GM19455 (cell line): Measurements from ENCODE around the gene NKX1-2.
"Not testable (repeated sequence)": the region's sequence is repeated elsewhere in the genome, so short reads cannot be mapped to it uniquely, and the experiment has no call there.

Source experiments
- ATAC-seq: cut with Tn5 transposase; IDR thresholded peaks from one replicate; pipeline ENCODE4 v1.9.1; 2021; ENCODE audit not compliant: unreplicated experiment

The NKX1-2 gene

DNA sequence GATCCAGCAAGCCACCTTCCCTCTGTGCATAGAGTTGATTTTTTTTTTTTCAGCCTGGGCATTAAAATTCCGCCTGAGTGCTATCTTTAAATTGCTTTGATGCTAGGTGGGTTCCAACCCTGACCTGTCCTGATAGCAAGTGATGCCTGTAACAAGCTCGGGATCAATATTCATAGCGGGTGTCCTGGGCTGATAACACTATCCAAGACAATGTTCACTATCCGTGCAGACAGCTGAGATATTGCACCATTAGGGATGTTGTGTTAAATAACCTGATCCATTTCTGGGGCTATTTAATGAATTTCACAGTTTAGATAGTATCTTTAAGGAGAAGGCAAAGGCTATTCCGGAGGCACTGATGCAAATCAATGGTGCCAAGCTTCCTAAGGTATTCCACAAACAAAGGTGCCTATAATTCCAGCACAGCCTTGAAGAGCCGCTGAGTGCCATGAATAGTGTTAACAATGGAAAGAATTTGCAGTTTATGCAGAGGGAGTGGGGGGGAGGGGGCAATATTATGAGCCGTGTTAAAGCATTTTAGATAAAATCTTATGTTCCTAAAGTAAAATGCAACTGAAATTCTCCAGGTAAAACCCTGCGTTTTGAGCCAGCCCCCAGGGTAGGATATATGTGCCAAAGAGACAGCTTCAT is 4.2 kb upstream of the NKX1-2 start:
- ATAC-seq, result no peak

DNA sequence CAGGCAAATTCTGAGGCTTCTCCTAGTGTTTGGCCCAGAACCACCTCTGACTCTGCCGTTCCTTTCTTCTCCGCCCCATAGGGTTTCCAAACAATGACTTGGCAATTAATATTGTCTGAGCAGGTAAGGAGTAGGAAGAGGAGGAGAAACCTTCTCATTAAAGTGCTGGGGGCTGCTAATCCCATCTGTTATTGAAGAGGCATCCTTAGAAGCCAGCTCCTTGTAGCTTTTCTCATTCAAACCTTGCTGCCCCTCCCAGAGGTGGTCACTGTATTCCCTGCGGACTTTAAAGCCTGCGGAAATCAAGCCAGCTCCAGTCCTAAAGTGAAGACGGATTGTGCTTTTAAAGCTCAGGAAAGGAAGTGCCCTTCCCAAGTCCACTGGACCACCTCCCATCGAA is 1.4 kb upstream of the NKX1-2 start:
- no peak for ATAC-seq

DNA sequence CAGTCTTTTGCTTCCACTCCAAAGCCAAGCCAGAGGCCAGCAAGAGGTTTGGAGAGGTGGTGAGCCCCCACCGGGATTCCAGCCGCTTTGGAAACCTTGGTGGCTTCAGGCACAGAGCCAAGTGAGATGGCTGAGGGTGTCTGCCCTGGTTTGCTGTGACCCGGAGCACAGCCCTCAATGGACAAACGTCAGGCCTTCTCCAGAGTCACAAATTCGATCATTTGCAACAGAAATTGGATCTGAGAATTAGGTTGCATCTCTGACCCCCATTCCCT is 885 bp upstream of the NKX1-2 start:
- no peak for ATAC-seq

DNA sequence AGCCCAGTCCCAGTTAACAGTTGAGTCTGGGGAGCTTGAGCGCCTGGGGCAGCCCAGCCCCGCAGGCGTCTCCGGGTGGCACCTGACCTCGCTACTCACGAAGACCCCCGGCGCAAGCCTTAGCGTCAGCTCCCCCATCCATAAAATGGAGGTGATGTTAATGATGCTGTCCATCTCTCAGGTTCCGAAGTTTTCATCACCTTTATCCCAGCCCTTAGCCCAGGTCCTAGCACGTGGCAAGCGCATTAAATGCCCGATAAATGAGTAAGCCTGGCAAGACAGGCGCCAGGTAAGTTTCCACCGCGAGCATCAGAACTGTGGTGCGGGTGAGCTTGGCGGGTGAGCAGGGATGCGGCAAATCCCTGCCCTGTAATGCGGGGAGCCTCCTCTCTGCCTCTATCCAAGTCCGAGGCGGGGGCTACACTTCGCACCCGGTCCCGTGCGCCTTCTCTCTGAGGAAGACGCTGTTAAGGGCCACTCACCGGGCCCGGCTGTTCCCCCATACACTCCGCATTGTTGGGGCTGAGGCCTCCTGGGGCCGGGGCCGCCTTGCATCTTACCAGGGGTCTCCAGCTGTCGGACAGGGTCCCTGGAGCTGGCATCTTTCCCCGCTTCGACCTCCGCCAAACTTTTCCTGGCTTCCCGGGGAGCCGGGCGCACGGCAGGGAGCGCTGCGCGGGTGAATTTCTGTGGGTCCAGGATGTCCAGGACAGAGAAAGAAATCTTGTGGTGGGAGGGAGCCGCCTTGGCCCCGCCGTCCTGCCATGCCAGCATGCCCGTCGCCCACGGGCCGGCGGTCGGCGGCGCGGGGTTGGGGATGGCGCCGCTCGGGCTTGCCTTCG is 444 bp downstream of the NKX1-2 start:
- ATAC-seq, result no peak

DNA sequence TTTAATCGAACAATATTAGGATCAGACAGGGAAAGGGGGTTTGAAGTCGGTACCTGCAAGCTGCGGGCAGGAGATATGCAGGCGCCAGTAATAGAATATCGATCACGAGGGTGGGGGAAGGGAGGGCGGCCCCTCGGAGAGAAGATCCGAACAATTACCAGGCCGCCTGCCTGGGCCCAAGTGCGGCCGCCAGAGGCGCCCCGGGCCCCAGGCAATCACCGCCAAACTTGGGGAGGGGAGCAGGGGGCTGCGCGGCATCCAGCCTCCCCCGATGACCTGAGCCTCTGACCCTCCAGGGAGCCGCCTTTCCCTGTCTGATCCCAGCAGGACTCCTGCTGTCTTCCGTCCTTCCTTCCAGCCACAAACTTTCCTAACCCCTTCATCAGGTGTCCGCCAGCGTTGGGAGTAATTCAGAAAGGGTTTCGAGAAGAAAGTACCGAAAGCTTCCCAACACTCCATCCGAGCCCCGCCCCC is 1.1 kb downstream of the NKX1-2 start:
- ATAC-seq, result no peak

DNA sequence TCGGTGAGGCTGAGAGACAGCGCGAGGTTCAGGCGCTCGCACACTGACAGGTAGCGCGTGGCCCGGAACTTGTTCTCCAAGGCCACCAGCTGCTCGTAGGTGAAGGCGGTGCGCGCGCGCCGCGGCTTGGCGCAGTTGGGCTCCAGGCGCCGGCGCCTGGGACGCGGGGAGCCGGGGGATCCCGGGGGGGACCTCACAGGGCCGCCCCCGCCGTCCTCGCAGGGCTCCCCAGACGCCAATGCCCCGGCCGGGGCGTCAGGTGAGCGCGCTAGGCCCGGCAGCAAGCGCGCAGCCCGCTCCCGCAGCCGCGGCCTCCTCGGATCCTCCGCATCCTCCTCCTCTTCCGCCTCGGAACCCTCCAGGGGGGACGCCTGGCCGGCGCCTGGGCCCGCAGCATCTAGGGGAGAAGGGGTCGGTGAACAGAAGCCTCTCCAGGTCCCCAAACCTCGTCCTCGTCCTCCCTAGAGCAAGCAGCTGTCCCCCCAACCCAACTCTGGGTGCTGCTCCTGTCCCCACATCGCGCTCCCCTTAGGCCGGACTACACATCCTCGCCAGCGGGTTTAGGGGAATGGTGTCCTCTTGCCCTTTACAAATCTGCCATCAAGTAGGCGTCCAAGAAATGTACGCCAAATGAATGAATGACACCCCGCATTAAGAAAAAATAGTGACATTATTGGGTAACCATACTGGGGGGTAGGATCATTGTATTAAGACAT is 1.9 kb downstream of the NKX1-2 start:
- ATAC-seq, result no peak

DNA sequence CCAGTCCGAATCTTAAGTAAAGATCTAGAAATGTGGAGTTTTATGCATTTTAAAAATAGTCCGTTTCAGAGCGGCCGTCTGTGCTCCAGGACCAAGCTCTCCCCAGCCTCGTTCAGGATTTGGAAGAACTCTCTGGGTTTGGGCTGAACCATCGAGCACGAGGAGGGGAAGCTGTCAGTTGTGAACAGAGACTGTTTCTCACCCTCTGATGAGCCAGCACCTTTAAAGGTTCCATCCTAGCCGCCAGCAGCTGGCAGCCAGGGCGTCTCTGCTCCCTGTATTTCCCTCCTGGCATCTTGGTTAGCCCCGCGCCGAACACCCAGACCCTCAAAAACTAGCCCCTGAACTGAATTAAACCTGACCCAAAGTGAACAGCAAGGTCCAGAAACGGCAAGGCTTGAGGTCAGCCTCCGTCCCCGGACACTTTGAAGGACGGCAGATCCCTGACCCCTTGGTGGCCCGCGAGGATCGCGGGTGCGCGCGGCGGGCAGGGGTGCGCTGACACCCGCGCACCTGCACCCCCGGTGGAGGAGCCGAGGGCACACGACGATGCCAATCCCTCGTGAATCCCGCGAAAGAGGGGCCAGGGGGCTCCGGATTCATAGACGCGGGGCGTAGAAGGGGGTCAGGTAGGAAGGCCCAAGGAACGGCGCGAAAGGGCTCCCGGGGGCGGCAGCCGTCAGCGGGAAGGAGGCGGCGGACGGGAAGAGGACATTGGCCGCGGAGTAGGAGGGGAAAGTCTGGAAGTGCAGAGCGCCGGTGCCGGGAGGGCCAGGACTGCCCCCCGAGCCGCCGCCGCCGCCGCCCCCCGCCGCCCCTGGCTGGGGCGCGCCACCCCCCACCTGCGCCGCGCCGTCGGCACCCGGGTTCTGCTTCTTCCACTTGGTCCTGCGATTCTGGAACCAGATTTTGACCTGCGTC is 2.7 kb downstream of the NKX1-2 start:
- ATAC-seq, result no peak

DNA sequence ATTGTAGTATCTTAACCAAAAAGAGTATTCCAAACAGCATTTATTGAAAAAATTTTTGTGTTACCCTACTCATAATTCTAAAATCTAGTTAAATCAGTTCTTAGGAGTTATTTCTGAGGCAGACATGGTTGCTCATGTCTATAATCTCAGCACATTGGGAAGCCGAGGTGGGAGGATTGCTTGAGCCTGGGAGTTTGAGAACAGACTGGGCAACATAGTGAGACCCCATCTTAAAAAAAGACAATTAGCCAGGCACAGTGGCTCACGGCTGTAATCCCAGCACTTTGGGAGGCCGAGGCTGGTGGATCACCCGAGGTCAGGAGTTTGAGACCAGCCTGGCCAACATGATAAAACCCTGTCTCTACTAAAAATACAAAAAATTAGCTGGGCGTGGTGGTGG is 8.1 kb downstream of the NKX1-2 start:
- ATAC-seq, result not testable (repeated sequence)

DNA sequence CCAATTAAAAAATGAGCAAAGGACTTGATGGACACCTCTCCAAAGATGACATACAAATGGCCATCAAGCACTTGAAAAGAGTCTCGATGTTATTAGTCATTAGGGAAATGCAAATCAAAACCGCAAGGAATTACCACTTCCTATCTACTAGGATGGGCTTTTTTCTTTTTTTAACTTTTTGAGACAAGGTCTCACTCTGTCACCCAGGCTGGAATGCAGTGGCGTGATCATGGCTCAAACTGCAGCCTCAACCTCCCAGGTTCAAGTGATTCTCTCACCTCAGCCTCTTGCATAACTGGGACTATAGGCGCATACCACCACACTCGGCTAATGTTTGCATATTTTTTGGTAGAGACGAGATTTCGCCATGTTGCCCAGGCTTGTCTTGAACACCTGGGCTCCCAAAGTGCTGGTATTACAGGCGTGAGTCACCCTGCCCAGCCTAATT is 13.6 kb downstream of the NKX1-2 start:
- ATAC-seq, result no peak

DNA sequence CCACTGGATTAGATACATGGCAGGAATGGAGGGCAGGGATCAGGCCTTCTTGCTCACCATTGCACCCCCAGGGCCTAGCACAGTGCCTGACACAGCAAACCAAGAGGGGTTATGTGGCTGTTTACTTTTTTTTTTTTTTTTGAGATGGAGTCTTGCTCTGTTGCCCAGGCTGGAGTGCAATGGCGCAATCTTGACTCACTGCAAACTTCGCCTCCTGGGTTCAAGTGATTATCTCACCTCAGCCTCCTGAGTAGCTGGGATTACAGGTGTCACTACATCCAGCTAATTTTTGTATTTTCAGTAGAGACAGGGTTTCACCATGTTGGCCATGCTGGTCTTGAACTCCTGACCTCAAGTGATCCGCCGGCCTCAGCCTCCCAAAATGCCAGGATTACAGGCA is 14.2 kb downstream of the NKX1-2 start:
- ATAC-seq, result not testable (repeated sequence)

DNA sequence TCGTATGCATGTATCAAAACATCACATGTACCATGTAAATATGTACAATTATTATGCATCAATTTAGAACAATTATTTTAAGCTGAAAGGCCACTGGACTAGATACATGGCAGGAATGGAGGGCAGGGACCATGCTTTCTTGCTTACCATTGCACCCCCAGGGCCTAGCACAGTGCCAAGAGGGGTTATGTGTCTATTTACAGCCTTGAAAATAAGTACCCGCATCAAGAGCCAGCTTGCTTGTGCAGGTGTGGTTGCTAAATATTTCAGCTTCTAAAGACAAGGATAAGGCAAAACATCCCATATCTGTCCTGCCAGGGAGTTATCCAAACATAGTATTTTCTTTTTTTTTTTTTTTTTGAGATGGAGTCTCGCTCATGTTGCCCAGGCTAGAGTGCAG is 16.4 kb downstream of the NKX1-2 start:
- ATAC-seq, result no peak

DNA sequence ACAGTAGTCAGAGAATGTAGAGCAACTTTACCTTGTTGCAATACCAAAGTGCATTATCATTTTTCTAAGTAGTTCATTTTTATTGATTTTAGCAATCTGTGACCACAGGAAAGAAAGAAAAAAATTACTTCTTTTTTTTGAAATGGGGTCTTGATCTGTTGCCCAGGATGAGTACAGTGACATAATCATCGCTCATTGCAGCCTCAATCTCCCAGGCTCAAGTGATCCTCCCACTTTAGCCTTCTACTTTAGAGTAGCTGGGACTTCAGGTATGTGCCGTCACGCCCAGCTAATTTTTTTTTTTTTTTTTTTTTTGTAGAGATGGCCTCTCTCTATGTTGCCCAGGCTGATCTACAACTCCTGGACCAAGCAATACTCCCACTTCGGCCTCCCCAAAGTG is 19.8 kb downstream of the NKX1-2 start:
- ATAC-seq, result no peak

DNA sequence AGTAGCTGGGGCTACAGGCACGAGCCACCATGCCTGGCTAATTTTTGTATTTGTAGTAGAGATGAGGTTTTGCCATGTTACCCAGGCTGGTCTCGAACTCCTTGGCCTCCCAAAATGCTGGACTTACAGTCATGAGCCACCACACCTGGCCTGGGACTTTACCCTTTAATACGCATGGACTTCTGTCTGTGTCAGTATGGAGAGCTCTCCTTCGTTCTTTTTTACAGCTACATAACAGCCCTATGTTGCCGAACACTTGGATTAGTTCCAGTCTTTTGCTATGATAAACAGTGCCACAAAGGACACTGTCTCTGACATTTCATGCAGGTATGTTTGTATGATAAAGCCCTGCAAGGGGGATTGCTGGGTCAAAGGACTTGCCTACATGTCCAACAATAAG is 20.3 kb downstream of the NKX1-2 start:
- ATAC-seq, result no peak

DNA sequence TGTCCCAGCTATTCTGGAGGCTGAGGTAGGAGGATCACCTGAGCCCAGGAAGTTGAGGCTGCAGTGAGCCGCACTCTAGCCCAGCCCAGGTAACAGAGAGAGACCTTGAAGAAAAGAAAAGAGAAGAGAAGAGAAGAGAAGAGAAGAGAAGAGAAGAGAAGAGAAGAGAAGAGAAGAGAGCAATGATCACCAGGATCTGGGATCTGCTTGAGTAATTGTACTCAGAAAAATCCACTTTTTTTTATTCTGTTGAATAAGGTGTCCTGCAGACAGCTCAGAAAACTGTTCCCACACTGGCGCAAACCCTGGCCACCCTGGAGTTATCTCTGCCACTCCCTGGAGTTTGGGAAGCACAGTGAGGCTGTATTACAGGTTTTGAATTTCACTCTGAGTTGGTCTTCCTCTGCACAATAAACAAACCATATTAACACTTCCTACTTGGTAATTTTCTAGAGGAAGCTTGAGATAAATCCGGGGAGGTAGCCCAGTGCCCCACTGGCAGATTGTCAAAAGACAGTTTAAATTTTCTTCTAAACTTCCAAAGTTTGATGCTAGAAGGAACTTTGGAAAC is 21.5 kb downstream of the NKX1-2 start:
- ATAC-seq, result no peak

DNA sequence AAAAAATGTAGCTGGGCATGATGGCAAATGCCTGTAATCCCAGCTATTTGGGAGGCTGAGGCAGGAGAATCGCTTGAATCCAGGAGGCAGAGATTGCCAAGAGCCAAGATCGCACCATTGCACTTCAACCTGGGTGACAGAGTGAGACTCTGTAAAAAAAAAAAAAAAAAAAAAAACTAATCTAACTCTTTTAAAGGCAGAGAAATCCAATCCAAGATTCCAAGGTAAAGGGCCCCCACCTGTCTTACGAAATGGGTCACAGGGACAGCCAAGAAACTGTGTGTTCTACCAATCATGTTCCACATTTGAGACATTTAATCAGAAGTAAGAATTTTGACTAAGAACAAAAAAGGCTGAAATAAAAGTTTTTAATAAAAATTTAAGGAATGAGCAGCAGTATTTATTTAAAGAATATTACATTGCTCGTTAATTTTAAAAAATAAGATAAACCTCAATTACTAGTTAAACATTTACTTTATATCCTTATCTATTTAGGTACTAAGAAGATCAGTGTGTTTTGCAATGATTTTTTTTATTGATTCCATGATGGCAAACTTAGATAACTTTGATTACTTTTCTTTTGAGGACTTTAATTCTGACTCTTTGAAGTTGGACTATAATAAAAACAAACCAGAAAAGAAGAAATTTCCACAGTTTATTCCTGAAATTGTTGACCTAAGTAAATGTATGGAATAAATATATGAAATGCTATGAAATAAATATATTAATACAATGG is 24.4 kb downstream of the NKX1-2 start:
- ATAC-seq, result no peak

DNA sequence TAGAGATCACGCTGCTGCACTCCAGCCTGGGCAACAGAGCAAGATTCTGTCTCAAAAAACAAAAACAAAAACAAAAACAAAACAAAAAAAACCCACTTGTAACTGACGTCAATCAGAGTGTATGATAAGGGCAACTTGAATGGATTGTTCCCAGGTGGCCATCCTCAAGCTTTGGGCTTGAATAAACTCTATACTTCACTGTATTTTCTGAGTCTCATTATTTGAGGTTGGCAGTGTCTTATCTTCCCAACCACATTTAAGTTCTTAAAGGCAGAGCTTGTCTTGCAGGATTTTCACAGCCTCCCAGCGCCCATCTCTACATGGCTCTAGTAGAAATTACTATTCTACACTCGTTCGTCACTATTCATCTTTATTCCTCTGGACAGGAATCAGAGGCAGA is 26.0 kb downstream of the NKX1-2 start:
- no peak for ATAC-seq

DNA sequence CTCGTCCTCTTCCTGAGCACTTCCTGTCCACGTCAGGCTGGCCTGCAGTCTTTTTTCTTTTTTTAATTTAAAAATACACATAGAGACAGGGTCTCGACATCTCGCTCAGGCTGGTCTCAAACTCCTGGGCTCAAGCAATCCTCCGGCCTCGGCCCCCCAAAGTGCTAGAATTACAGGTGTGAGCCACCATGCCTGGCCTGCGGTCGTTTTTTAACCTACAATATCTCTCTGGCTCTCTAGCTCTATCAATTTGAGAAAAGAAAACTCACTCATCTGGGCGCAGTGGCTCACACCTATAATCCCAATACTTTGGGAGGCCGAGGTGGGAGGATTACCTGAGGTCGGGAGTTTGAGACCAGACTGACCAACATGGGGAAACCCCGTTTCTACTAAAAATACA is 27.1 kb downstream of the NKX1-2 start:
- no peak for ATAC-seq

DNA sequence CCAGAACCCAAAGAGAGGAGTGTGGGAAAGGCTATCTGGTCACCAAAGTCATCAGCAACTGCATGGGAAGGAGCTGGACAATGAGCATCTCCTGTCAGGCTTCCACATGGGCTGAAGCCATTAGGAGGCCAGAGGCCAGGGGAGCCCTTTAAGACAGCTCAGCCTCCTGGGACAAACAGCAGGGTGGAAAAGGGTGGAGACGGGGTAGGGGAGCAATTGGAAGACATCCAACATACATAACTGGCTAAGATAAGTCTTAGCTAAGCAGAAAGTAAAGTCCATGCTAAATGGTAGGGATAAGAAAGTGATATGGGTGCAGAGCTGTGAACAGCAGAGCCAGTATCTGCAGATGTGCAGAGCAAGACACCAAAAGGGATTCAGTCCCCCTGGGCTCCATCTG is 29.6 kb downstream of the NKX1-2 start:
- ATAC-seq, result no peak

DNA sequence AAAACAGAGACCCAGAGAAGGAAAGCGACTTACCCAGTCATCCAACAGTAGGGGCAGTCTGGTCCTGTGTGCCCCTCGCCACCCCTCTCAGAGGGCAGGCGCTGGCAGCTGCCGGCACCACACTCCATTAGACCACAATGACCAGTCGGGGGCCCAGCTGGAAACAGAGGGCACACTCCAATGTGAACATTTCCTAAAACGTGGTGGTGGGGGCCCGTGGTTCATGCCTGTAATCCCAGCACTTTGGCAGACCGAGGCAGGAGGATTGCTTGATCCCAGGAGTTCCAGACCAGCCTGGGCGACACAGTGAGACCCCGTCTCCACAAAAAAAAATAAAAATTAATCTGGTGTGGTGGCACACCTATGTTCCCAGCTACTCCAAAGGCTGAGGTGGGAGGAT is 30.2 kb downstream of the NKX1-2 start:
- ATAC-seq, result no peak
